Lung microvascular endothelial cell (primary cell): ENCODE results near the gene PLEKHA5. TPM values are rescaled to one million over a fixed set of nuclear protein-coding genes. Genes with fewer than 3 reads are reported as not detected.
"Not testable (repeated sequence)": the region's sequence is repeated elsewhere in the genome, so short reads cannot be mapped to it uniquely, and the experiment has no call there.

Experiments used
- DNase-seq, 2 donors: peaks; one replicate each; pipeline versions ENCODE4 v3.0.0 to v3.0.0-alpha.2; 2010; ENCODE audit warnings: low read depth in 2 of 2
- total RNA-seq: library from RNA; depleted of rRNA; stranded (reverse); fragments of >200 nt; gene quantifications from 2 replicates; pipeline ENCODE4 v1.2.1, GENCODE V29; 2014

Gene PLEKHA5
- total RNA-seq, 1 donor from 2014 or later = 11.9 TPM

GRCh38 chr12:19201661-19202060 is 72.1 kb downstream of the PLEKHA5 start:
- no peak for DNase-seq

DNA sequence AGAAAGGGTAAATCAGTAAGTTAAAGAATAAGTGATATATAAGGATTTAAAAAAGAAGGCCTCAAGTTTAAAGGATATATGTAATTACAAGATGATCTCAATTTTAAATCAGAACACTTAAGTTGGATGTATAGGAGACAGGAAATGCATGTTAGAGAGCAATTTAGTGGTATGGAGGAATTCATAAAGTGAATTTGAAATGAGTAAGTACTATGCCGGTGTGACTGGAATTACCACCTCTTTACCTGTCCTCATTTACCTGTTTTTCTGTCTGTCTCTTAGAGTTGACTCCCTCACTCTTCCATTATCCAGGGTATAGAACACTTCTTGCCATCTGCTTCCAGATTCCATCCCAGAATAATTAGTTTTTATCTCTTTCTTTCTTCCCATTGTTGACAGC is 73.5 kb downstream of the PLEKHA5 start:
- no peak for DNase-seq

- DNase-seq = no peak
These were observed 74.3 kb downstream of the PLEKHA5 start for GRCh38 chr12:19203539-19204506.

- peak in 1 of 2 donors; percentile 57 for DNase-seq
These were observed 75.6 kb downstream of the PLEKHA5 start for GRCh38 chr12:19205120-19205519.

GRCh38 chr12:19206493-19207077 is 77.1 kb downstream of the PLEKHA5 start:
- DNase-seq = no peak

DNA sequence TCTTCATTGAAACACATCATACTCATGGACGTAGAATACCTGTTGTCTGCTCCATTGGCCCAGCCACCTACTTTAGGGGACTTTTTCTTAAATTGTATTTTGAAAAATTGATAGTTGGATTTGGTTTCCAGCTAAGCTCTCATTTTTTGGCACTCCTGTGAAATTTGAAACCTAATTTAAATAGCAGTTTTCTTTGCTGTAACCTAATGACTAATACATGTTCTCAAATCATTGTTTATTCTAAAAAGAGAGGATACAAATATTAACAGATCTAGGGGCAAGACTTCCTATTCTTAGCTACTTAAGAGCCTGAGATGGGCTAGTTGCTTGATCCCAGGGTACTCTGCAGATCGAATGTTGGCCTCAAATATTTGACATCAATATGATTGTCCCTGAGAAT is 78.9 kb downstream of the PLEKHA5 start:
- no peak for DNase-seq

DNA sequence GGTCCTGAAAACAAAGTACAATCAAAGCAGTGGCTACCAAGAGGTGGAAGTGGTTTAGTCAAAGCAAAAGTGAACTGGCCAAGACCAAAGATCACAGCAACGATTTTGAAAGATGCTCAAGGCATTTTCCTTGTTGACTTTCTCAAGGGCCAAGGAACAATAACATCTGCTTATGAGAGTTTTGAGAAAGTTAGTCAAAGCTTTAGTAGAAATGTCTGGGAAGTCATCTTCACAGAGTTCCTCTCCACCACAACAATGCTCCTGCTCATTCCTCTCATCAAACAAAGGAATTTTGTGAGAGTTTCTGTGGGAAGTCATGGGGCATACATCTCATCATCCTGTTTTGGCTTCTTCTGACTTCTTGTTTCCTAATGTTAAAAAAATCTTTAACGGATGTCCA is 80.1 kb downstream of the PLEKHA5 start:
- DNase-seq = no peak

DNA sequence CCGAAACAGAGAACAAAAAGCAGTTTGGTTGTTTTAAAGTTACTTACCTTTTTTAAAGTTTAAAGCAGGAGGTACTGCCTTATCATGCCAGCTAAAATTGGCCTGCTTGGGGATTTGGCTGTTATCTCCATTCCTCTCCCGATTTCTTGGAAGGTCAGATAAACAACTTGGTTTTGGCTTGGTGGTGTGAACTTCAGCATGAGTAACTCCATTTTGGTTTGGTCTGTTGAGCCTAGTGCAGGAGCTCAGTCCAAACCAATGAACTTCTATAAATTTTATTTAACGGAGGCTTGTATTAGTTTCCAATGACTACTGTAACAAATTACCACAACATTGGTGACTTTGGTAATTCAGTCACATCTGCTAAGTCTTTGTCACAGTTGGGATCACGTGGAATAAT is 82.3 kb downstream of the PLEKHA5 start:
- DNase-seq = no peak

DNA sequence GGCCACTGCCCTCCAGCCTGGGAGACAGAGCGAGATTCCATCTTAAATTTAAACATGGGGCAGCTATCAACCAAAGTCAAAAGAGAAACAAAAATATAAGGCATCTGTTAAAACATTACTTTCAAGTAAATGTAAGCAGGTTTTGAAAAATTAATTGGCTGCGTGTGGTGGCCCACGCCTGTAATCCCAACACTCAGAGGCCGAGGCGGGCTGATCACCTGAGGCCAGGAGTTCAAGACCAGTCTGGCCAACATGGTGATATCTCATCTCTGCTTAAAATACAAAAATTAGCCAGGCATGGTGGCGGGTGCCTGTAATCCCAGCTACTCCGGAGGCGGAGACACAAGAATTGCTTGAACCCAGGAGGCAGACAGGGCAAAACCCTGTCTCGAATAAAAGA is 82.7 kb downstream of the PLEKHA5 start:
- no peak for DNase-seq

DNA sequence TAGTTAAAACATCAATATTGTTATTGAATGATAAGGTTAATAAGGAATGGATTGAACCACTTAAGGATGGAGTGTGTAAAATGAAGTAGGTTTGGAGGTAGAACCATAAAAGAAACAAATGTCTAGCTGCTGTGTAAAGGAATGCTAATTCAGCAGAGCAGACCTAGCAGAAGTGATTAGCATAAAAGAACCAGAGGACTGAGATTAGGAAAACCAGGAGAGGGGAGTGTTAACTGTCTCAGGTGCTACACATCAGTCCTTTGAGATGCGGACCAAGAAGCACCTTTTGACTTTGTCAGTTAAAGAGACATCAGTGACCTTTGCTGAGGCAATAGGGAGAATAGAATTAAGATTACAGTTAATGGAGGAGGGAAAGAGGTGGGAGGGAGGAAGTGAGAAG is 84.5 kb downstream of the PLEKHA5 start:
- no peak for DNase-seq

- DNase-seq = no peak
These were observed 85.6 kb downstream of the PLEKHA5 start for GRCh38 chr12:19215115-19215514.

GRCh38 chr12:19217446-19217845 is 87.9 kb downstream of the PLEKHA5 start:
- no peak for DNase-seq

- DNase-seq = peak in 1 of 2 donors; percentile 50
These were observed 90.7 kb downstream of the PLEKHA5 start for GRCh38 chr12:19220205-19220604.

- DNase-seq = peak in 1 of 2 donors; percentile 9
These were observed 91.4 kb downstream of the PLEKHA5 start for GRCh38 chr12:19220852-19221466.

DNA sequence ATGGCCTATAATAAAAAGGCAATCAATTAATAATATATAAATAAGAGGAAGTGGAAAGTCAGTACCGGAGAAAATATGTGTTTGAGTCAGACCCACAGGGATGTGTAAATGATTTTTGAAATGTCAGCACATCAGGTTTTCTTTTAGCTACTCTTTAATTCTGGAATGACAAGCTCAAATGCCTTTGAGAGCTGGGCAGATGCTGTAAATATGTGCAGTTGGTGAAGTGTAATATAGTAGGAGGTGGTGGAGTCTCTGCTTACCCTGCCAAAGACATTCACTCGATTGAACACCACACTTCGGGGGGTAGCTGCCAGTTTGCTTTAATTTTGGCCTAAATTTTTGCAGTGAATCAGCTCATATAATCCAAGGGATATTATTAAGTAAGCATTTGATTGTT is 93.0 kb downstream of the PLEKHA5 start:
- no peak for DNase-seq

DNA sequence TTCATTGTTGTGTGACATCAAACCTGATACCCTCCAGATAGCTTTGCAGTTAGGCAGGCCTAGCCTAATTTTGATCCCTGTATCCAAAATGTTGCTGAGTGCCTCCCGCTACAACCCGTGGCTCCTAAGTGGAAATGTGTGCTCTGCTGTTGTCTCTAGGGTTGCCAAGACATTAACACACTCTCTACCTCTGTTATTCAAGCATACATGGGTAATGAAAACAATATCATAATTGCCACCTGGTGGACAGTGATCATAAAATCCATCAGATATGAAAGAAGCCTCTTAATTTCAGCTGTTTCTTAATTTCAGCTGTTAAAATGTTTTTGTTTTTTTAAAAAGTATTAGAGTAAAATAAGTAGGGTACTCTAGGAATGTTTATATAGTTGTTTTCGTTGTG is 93.5 kb downstream of the PLEKHA5 start:
- peak; percentile 40 to 43 for DNase-seq

- DNase-seq = no peak
These were observed 94.2 kb downstream of the PLEKHA5 start for GRCh38 chr12:19223695-19224094.

DNA sequence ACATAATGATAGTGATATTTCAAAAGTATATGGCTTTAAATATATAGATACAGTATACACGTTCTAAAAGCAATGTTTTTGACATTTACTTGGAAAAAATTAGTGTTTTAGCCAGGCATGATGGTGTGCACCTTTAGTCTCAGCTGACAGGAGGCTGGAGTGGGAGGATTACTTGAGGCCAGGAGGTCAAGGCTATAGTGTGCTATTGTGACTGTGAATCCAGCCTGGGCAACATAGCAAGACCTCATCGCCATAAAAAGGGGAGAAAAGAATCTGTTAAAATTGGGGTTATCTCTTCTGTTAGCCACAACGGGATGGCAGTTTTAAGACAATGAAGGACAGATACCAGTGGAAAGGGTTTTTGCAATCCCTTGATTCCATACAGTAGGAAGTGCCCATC is 95.2 kb downstream of the PLEKHA5 start:
- no peak for DNase-seq

- DNase-seq = no peak
These were observed 97.8 kb downstream of the PLEKHA5 start for GRCh38 chr12:19227190-19227879.

GRCh38 chr12:19227880-19228210 is 98.3 kb downstream of the PLEKHA5 start:
- DNase-seq = no peak

DNA sequence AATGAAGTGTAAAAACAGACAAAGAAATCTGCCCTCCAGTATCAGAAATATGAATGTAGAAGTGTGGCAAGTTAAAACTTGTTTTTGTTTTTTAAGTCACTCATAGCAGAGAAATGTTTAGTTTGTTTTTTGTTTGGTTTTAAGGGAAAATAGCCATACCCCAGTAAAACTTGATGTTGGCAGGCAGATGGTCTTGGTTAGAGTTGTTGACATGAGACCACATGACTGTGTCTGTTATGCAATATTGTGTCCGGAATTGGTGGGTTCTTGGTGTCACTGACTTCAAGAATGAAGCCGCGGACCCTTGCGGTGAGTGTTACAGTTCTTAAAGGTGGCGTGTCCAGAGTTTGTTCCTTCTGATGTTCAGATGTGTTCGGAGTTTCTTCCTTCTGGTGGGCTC is 99.5 kb downstream of the PLEKHA5 start:
- not testable (repeated sequence) for DNase-seq

DNA sequence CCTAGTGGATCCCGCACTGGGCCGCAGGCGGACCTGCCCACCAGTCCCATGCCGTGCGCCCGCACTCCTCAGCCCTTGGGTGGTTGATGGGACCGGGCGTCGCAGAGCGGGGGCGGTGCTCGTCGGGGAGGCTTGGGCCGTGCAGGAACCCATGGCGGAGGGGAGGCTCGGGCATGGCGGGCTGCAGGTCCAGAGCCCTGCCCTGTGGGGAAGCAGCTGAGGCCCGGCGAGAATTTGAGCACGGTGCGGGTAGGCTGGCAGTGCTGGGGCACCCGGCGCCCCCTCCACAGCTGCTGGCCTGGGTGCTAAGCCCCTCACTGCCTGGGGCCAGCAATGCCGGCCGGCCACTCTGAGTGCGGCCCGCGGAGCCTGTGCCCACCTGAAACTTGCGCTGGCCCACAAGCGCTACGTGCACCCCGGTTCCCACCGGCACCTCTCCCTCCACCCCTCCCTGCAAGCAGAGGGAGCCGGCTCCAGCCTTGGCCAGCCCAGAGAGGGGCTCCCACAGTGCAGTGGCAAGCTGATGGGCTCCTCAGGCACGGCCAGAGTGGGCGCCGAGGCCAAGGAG is 100.8 kb downstream of the PLEKHA5 start:
- DNase-seq = no peak
